Measurements from ENCODE around the gene THRSP.

Gene THRSP

GRCh38 chr11:78109081-78110015 is 45.7 kb downstream of the THRSP start:
- TF ChIP-seq CTCF (IDR thresholded peaks at IDR 0.05; ENCODE audit: insufficient read depth, low read length, missing control alignments): no peak
- DNase-seq (ENCODE audit: low read depth, low spot score): no peak
- ChIA-PET CTCF (interaction anchor here (0.8 to 1.3 kb wide), 2 partner anchors 15 to 39 kb away, joined by 3 to 4 read pairs; no protein-coding TSS in a partner anchor), POLR2A (no interaction called here)
- no peak overlapping the region for H3K4me3 ChIP-seq (ENCODE audit: low read depth, low read length)

- CTCF ChIA-PET: interaction anchor here (1.1 kb wide), 1 partner anchor 64 kb away, joined by 5 read pairs; no protein-coding TSS in a partner anchor
- POLR2A ChIA-PET: interaction anchor here (0.6 to 1.1 kb wide), 2 partner anchors 31 to 116 kb away, joined by 3 to 4 read pairs; partner anchors contain the start of gene NDUFC2
- no peak for TF ChIP-seq CTCF (IDR thresholded peaks at IDR 0.05; ENCODE audit: insufficient read depth, low read length, missing control alignments)
- no peak overlapping the region for H3K4me3 ChIP-seq (ENCODE audit: low read depth, low read length)
- no peak for DNase-seq (ENCODE audit: low read depth, low spot score)
These were observed 46.7 kb downstream of the THRSP start for GRCh38 chr11:78110351-78110750.

- no peak overlapping the region for H3K4me3 ChIP-seq (ENCODE audit: low read depth, low read length)
- no peak for TF ChIP-seq CTCF (IDR thresholded peaks at IDR 0.05; ENCODE audit: insufficient read depth, low read length, missing control alignments)
- ChIA-PET POLR2A (interaction anchor here (1.1 kb wide), 1 partner anchor 31 kb away, joined by 4 read pairs; the partner anchor contains the start of gene NDUFC2), CTCF (interaction anchor here (1.1 kb wide), 1 partner anchor 65 kb away, joined by 5 read pairs; no protein-coding TSS in a partner anchor)
- DNase-seq (ENCODE audit: low read depth, low spot score): no peak
These were observed 47.2 kb downstream of the THRSP start for GRCh38 chr11:78110830-78111229.

GRCh38 chr11:78111298-78111697 is 47.6 kb downstream of the THRSP start:
- CTCF ChIA-PET: interaction anchor here (1.1 kb wide), 1 partner anchor 65 kb away, joined by 5 read pairs; no protein-coding TSS in a partner anchor
- H3K4me3 ChIP-seq (ENCODE audit: low read depth, low read length): no peak overlapping the region
- POLR2A ChIA-PET: interaction anchor here (1.1 kb wide), 1 partner anchor 32 kb away, joined by 4 read pairs; the partner anchor contains the start of gene NDUFC2
- no peak for DNase-seq (ENCODE audit: low read depth, low spot score)
- TF ChIP-seq CTCF (IDR thresholded peaks at IDR 0.05; ENCODE audit: insufficient read depth, low read length, missing control alignments): no peak

- POLR2A ChIA-PET: no interaction called here
These were observed 49.1 kb downstream of the THRSP start for GRCh38 chr11:78112582-78113275.

More at GRCh38 chr11:78112582-78113275, 49.1 kb downstream of the THRSP start:
- CTCF ChIA-PET: interaction anchor here (1.0 kb wide), 1 partner anchor 16 kb away, joined by 3 read pairs; no protein-coding TSS in a partner anchor
- no peak for TF ChIP-seq CTCF (IDR thresholded peaks at IDR 0.05; ENCODE audit: insufficient read depth, low read length, missing control alignments)
- no peak for DNase-seq (ENCODE audit: low read depth, low spot score)
- H3K4me3 ChIP-seq (ENCODE audit: low read depth, low read length): no peak overlapping the region
